T-helper 1 cell treated with Interleukin-12 subunit alpha and Interleukin-12 subunit beta and Interleukin-4 antibody, amounts not matched to agents 30 μg/mL and 1 μg/mL, for 36 hours (primary cell): ENCODE data around the gene CLCN6.

ENCODE experiments used
- H3K27ac Mint-ChIP-seq: one replicate; pipeline ENCODE4 v1.8.0; 2021; ENCODE audit warnings: mild to moderate bottlenecking, mixed read lengths
- H3K27me3 Mint-ChIP-seq: one replicate; pipeline ENCODE4 v1.8.0; 2021; ENCODE audit warnings: low read depth, mixed read lengths
- H3K36me3 Mint-ChIP-seq: one replicate; pipeline ENCODE4 v1.8.0; 2021; ENCODE audit warnings: low read depth, mixed read lengths
- H3K4me1 Mint-ChIP-seq: one replicate; pipeline ENCODE4 v1.8.0; 2021; ENCODE audit warnings: low read depth, mixed read lengths
- H3K4me3 Mint-ChIP-seq: one replicate; pipeline ENCODE4 v1.8.0; 2021; ENCODE audit warnings: mild to moderate bottlenecking, moderate library complexity, mixed read lengths
- H3K9me3 Mint-ChIP-seq: one replicate; pipeline ENCODE4 v1.8.0; 2021; ENCODE audit warnings: mixed read lengths

CLCN6 gene, protein sequence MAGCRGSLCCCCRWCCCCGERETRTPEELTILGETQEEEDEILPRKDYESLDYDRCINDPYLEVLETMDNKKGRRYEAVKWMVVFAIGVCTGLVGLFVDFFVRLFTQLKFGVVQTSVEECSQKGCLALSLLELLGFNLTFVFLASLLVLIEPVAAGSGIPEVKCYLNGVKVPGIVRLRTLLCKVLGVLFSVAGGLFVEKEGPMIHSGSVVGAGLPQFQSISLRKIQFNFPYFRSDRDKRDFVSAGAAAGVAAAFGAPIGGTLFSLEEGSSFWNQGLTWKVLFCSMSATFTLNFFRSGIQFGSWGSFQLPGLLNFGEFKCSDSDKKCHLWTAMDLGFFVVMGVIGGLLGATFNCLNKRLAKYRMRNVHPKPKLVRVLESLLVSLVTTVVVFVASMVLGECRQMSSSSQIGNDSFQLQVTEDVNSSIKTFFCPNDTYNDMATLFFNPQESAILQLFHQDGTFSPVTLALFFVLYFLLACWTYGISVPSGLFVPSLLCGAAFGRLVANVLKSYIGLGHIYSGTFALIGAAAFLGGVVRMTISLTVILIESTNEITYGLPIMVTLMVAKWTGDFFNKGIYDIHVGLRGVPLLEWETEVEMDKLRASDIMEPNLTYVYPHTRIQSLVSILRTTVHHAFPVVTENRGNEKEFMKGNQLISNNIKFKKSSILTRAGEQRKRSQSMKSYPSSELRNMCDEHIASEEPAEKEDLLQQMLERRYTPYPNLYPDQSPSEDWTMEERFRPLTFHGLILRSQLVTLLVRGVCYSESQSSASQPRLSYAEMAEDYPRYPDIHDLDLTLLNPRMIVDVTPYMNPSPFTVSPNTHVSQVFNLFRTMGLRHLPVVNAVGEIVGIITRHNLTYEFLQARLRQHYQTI

DNA sequence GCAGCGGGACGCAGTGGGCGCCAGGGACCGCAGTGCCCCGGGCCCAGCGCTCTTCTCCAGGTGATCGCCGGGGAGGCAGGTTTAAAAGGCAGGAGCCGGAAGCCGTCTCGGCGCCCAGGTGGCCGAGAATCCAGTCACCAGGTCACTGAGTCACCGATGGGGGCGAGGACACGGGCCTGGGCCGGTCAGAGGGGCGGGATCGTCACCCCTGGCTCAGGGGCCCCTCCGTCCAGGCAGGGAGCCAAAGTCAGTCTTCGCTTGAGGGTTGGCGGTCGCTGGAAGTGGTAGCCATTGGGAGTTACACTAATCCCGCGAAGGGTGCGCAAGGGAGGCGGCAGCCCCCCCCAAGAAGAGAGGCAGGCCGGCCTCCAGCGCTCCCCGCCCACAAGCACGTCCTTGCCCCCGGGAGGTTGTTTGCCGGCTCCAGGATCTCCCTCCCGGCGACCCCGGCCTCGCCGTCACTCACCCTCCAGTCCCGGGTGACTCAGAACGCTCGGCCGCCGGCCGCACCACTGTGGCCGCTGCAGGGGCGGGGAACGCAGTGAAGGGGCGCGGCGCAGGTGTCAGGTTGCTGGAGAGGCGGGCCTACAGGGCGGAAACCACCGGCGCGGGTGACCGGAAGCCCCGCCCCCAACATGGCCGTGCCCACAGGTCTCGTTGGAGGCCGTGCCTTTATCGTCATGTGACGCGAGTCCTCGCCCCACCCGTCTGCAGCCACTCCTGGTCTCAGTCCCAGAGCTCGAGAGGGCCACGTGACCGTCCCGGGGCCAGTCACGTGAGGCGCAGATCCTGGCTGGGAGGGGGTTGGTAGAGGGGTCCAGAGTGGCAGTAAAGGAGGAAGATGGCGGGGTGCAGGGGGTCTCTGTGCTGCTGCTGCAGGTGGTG, at the start of gene CLCN6, which contains the start of gene MTHFR:
TSS of gene CLCN6 (plus strand) at position 770 of the 885 bp plus-strand sequence. CDS start at position 842, 72 bp downstream.
TSS of gene MTHFR (minus strand) at position 543 of the 885 bp plus-strand sequence. CDS start 2,848 bp downstream, outside the sequence.
- peak within 1 kb of the TSS; percentile 97 for H3K4me3 Mint-ChIP-seq
- H3K9me3 Mint-ChIP-seq = no peaks in the 10 kb centered on the region
- no peaks in the 10 kb centered on the region for H3K27me3 Mint-ChIP-seq
- H3K4me1 Mint-ChIP-seq = peaks cover 51% of the 10 kb centered on the region
- peaks cover 15% of the 10 kb centered on the region for H3K36me3 Mint-ChIP-seq
- H3K27ac Mint-ChIP-seq = peak within 1 kb of the TSS; percentile 97

DNA sequence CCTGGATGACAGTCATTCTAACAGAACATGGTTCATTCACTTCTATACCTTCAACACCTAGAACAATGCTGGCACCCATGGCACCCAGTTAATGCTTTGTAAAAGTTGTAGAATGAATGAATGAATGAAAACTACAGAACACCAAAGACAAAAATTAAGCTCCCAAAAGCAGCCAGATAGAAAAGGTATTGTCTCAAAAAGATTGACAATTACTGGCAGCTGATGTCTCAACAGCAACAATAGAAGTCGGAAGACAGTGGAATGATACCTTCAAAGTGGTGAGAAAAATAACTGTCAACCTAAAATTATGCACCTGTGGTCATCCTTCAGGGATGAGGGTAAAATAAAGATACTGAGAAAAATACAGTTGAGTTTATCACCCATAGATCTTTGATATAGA, 48.9 kb upstream of the CLCN6 start:
- Mint-ChIP-seq H3K4me1 (peaks cover 1% of the 10 kb centered on the region), H3K27me3 (peaks cover 41% of the 10 kb centered on the region), H3K27ac (no peak overlapping the region), H3K36me3 (no peaks in the 10 kb centered on the region), H3K4me3 (no peak overlapping the region), H3K9me3 (no peaks in the 10 kb centered on the region)

DNA sequence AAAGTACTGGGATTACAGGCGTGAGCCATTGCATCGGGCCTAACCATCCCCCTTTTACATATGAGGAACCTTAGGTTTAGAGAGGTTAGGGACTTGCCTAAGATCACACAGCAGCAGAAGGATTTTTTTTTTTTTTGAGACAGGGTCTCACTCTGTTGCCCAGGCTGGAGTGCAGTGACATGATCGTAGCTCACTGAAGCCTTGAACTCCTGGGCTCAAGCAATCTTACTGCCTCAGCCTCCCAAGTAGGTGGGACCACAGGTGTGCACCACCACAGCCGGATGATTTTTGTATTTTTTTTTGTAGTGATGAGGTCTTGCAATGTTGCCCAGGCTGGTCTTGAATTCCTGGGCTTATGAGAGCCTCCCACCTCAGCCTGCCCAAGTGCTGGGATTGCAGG, 46.2 kb upstream of the CLCN6 start:
- H3K27me3 Mint-ChIP-seq = peaks cover 54% of the 10 kb centered on the region
- no peaks in the 10 kb centered on the region for H3K36me3 Mint-ChIP-seq
- H3K27ac Mint-ChIP-seq = no peak overlapping the region
- peaks cover 1% of the 10 kb centered on the region for H3K4me1 Mint-ChIP-seq
- H3K9me3 Mint-ChIP-seq = no peaks in the 10 kb centered on the region
- H3K4me3 Mint-ChIP-seq = no peak overlapping the region

DNA sequence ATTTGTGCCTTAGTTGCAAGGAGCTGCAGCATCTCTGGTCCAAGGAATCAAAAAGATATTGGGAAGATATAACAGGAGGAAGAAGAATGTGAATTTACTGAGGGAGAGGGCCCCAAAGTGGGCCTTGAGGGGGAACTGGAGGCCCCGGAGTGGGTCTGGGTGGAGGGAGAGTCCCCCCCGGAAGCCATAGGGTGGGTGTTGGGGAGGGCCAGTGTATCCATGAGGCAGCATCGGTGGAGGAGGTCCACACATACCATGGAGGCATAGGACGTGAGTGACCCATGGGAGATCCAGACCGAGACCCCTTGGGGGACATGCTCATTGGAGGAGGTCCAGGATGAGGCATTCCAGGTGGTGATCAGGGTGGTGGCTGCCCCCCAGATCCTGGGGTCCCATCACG, 44.7 kb upstream of the CLCN6 start:
- Mint-ChIP-seq H3K27ac (no peak overlapping the region), H3K36me3 (no peaks in the 10 kb centered on the region), H3K9me3 (no peaks in the 10 kb centered on the region), H3K4me3 (no peak overlapping the region), H3K27me3 (peaks cover 48% of the 10 kb centered on the region), H3K4me1 (peaks cover 1% of the 10 kb centered on the region)

DNA sequence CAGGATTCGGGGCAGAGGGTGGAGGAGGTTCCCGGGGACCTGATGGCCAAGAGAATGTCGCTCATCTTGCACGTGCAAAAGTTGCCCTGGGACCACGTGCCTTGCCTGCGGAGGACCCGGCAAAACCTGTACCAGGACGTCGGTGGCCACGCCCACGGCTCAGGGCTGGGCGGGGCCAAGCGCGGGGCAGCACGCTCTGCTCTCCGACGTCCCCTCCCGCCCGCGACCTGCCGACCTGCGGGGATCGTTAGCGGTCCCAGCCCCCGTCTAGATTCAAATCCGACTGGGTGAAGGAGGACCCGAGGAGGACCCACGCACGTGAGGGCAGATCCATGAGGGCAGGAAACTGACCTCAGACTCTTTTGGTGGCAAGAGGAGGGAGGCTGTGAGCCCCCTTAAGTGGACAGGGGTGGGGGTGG, 44.0 kb upstream of the CLCN6 start, which contains the start of gene C1orf167:
TSS of gene C1orf167 (plus strand) at position 206 of the 419 bp plus-strand sequence. CDS start 2,208 bp downstream, outside the sequence.
- Mint-ChIP-seq H3K9me3 (no peaks in the 10 kb centered on the region), H3K27ac (no peak within 1 kb of the TSS), H3K4me3 (no peak within 1 kb of the TSS), H3K4me1 (peaks cover 1% of the 10 kb centered on the region), H3K36me3 (no peaks in the 10 kb centered on the region), H3K27me3 (peaks cover 43% of the 10 kb centered on the region)

DNA sequence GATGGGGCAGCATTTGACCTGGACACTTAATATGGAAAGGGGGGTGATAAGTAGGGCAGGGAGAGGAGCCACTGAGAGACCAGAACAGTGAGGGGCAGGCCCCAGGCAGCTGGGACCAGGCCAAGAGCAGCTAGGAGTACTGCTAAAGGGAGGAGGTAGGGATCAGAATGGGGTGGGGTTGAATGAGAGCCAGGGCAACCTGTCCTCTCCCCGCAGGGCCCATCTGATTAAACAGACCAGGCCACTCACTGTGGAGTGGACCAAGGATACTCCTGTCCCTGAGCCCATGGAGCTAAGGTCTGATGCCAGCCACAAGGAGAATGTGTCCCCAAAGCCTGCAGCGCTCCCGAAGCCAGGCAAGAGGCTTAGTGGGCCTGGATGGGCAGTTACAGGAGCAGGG, 41.9 kb upstream of the CLCN6 start:
- Mint-ChIP-seq H3K4me1 (peaks cover 1% of the 10 kb centered on the region), H3K36me3 (no peaks in the 10 kb centered on the region), H3K4me3 (no peak overlapping the region), H3K9me3 (no peaks in the 10 kb centered on the region), H3K27me3 (peaks cover 38% of the 10 kb centered on the region), H3K27ac (no peak overlapping the region)

DNA sequence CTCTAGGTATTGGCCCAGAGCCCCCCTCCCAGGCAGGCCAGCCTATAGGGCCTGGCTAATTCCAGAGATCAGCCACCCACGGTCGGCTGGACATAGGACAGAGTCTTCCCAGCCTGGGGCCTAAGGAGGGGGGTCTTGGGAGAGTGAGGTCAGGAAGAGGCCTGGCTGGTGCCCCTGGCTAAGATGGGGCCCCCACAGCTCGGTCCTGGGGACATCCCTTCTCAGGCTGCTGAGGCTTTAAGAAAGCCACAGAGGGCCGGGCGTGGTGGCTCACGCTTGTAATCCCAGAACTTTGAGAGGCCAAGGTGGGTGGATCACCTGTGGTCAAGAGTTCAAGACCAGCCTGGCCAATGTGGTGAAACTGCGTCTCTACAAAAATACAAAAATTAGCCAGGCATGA, 41.5 kb upstream of the CLCN6 start:
- H3K9me3 Mint-ChIP-seq = no peaks in the 10 kb centered on the region
- H3K27me3 Mint-ChIP-seq = peaks cover 34% of the 10 kb centered on the region
- no peak overlapping the region for H3K4me3 Mint-ChIP-seq
- peaks cover 1% of the 10 kb centered on the region for H3K4me1 Mint-ChIP-seq
- H3K27ac Mint-ChIP-seq = no peak overlapping the region
- H3K36me3 Mint-ChIP-seq = no peaks in the 10 kb centered on the region

DNA sequence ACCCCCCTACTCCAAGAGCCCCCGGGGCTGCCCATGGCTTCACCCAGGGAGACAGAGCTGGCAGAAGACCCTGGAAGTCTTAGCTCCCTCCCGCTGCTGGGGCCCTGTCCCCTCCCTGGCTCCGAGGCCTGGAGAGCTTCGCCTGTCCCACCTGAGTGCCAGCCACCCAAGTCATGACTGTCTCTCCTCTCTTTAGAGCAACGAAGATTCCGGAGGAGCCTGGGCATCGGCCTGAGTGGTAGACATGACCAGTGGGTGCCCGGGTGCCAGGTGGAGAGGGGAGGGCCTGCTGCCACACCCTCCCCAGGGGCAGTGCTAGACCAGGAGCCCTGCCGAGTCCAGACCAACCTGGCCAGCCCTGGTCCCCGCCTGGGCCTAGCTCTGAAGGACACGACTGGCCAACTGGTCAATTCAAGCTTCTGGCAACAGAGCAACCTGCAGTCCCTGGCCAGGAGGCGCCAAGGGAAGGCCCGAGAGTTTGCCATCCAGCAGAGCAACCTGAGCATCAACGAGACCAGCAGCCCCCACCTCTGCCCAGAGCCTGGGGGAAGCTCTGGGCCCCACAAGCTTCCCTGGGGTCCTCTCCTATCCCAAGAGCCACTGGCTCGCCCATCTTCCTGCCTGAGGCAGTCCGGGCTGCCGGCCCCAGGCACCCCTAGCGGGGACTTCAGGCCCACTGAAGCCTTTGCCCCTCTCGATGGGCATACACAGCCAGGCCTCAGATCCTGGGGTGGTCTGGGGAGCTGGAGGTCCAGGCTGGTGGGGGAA, 40.1 kb upstream of the CLCN6 start:
- Mint-ChIP-seq H3K4me3 (no peak overlapping the region), H3K4me1 (peaks cover 1% of the 10 kb centered on the region), H3K36me3 (no peaks in the 10 kb centered on the region), H3K9me3 (no peaks in the 10 kb centered on the region), H3K27ac (no peak overlapping the region), H3K27me3 (peaks cover 25% of the 10 kb centered on the region)

DNA sequence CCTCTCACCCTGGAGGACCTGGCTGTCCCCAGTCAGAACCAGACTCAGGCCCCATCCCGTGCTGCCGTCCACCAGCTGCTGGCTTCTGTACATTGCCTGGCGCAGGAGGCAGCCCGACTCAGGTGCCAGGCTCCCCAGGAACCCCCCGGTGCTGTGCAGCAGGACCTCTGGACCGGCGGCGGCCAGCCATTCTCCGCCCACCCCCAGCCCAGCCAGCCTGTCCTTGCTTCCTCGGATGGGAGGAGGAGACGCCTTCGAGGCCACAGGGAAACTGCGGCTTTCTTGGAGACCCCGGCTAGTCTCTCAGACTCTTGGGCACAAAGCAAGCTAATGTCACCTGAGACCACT, 39.6 kb upstream of the CLCN6 start:
- no peak overlapping the region for H3K4me3 Mint-ChIP-seq
- no peak overlapping the region for H3K27ac Mint-ChIP-seq
- peaks cover 20% of the 10 kb centered on the region for H3K27me3 Mint-ChIP-seq
- no peaks in the 10 kb centered on the region for H3K4me1 Mint-ChIP-seq
- no peaks in the 10 kb centered on the region for H3K9me3 Mint-ChIP-seq
- H3K36me3 Mint-ChIP-seq = no peaks in the 10 kb centered on the region

DNA sequence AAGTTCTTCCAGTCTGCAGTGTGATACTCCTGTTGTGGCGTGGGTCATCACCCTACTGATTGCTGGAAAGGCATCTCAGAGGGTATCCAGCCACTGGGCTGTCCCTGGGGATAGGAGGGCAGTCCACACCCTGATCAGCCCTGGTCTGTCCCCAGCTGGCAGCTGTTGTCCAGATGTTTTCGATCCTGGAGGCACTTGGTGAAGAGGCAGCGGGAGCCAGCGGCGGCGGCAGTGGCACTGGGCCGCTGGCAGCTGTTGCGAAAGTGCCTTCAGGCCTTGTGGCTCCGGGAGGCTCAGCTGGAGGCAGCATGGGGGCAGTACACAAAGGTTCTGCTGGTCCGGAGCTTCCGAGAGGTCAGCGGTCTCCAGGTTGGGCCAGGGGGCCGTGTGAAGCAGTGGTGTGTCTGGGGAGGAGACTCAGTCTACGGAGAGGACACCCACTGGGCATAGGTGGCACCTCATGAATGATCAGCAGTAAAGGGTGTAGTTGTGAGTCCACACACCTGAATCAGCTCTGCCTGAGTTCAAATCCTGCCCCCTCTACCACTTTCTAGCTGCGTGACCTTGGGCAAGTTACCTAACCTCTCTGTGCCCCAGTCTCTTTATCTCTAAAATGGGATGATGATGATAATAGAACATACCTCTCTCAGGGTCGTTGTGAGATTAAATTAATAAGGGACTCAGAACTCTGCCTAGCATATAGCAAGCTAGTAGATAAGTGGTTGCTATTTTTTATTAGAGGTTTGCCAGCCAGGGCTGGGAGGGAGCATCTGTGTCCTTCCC, 37.9 kb upstream of the CLCN6 start:
- H3K4me3 Mint-ChIP-seq = no peak overlapping the region
- H3K27ac Mint-ChIP-seq = no peak overlapping the region

DNA sequence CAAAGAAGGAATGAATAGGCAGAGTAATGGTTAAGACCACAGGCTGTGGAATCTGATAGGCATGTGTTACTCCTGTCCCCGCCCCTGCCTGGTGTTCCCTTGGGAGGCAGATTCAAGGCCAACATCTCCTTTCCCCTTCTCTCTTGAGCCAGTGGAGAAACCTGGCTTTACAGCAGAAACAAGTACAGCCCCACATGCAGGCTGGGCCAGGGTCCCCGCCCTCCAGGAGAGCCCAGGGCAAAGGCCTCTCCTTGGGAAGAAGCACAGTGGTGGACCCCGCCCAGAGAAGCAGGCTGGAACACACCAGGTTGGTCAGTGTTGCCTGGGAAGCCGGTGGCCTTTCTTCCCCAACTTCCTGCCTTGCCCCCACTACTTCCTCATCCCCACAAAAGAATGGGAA, 37.2 kb upstream of the CLCN6 start:
- Mint-ChIP-seq H3K4me1 (no peaks in the 10 kb centered on the region), H3K4me3 (no peak overlapping the region), H3K27ac (no peak overlapping the region), H3K36me3 (no peaks in the 10 kb centered on the region), H3K27me3 (no peaks in the 10 kb centered on the region), H3K9me3 (no peaks in the 10 kb centered on the region)

More for the DNA sequence above, 37.9 kb upstream of the CLCN6 start:
- no peaks in the 10 kb centered on the region for H3K9me3 Mint-ChIP-seq
- H3K4me1 Mint-ChIP-seq = no peaks in the 10 kb centered on the region
- peaks cover 4% of the 10 kb centered on the region for H3K27me3 Mint-ChIP-seq
- no peaks in the 10 kb centered on the region for H3K36me3 Mint-ChIP-seq

DNA sequence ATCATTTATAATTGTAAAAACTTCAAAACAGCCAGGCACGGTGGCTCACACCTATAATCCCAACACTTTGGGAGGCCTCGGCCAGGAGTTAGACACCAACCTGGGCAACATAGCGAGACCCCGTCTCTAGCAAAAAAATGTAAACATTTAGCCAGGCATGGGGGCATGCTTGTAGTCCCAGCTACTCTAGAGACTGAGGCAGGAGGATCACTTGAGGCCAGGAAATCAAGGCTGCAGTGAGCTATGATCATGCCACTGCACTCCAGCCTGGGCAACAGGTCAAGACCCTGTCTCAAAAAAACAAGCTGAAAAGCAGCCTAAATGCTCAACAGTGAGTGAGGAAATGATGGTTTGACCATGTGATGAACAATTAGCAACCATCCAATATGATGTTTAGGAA, 36.7 kb upstream of the CLCN6 start:
- Mint-ChIP-seq H3K9me3 (no peaks in the 10 kb centered on the region), H3K36me3 (no peaks in the 10 kb centered on the region), H3K27ac (no peak overlapping the region), H3K4me3 (no peak overlapping the region), H3K4me1 (no peaks in the 10 kb centered on the region), H3K27me3 (no peaks in the 10 kb centered on the region)

DNA sequence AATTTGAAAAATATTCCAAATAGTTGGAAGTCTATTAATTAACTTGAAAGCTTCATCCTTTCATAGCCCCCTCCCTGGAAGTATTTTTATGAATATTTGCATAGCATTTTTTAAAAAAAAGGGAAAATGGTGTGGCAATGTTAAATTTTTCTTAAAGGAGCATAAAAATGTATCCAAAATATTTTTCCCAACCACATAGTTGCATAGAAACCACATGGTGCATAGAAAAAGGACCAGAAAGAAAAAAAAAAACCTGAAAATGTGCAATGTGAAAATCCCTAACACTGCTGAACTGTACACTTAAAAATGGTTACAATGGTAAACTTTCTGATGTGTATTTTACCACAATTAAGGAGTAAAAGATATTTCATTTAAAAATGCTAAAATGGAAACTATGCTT, 36.0 kb upstream of the CLCN6 start:
- Mint-ChIP-seq H3K27me3 (no peaks in the 10 kb centered on the region), H3K36me3 (no peaks in the 10 kb centered on the region), H3K9me3 (no peaks in the 10 kb centered on the region), H3K4me3 (no peak overlapping the region), H3K4me1 (no peaks in the 10 kb centered on the region), H3K27ac (no peak overlapping the region)
